Measurements from ENCODE around the gene SLC22A12.

- TF ChIP-seq, protein P1, sequence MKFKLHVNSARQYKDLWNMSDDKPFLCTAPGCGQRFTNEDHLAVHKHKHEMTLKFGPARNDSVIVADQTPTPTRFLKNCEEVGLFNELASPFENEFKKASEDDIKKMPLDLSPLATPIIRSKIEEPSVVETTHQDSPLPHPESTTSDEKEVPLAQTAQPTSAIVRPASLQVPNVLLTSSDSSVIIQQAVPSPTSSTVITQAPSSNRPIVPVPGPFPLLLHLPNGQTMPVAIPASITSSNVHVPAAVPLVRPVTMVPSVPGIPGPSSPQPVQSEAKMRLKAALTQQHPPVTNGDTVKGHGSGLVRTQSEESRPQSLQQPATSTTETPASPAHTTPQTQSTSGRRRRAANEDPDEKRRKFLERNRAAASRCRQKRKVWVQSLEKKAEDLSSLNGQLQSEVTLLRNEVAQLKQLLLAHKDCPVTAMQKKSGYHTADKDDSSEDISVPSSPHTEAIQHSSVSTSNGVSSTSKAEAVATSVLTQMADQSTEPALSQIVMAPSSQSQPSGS (IDR thresholded peaks at IDR 0.05; ENCODE audit: low read length): no peak
- TF ChIP-seq EZH2 (IDR thresholded peaks at IDR 0.05; ENCODE audit: low read depth, low read length, severe bottlenecking): no peak
- TF ChIP-seq USF2 (IDR thresholded peaks at IDR 0.05; ENCODE audit: low read length): no peak
- TF ChIP-seq, protein P2, sequence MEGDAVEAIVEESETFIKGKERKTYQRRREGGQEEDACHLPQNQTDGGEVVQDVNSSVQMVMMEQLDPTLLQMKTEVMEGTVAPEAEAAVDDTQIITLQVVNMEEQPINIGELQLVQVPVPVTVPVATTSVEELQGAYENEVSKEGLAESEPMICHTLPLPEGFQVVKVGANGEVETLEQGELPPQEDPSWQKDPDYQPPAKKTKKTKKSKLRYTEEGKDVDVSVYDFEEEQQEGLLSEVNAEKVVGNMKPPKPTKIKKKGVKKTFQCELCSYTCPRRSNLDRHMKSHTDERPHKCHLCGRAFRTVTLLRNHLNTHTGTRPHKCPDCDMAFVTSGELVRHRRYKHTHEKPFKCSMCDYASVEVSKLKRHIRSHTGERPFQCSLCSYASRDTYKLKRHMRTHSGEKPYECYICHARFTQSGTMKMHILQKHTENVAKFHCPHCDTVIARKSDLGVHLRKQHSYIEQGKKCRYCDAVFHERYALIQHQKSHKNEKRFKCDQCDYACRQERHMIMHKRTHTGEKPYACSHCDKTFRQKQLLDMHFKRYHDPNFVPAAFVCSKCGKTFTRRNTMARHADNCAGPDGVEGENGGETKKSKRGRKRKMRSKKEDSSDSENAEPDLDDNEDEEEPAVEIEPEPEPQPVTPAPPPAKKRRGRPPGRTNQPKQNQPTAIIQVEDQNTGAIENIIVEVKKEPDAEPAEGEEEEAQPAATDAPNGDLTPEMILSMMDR (IDR thresholded peaks at IDR 0.05; ENCODE audit: control extremely low read depth in 1 of 3, insufficient read depth in 1 of 3, low read depth in 1 of 3, low read length in 3 of 3): no peak
- no peak for TF ChIP-seq EP300 (IDR thresholded peaks at IDR 0.05; ENCODE audit: borderline replicate concordance in 1 of 2, low read depth in 2 of 2, low read length in 2 of 2)
- no peak for TF ChIP-seq HDAC2 (IDR thresholded peaks at IDR 0.05; ENCODE audit: borderline replicate concordance in 1 of 2, low read depth in 2 of 2, low read length in 2 of 2)
- TF ChIP-seq POLR2AphosphoS5 (IDR thresholded peaks at IDR 0.05; ENCODE audit: low read depth, low read length): no peak
- no peak for TF ChIP-seq TAF1 (IDR thresholded peaks at IDR 0.05; ENCODE audit: low read depth, low read length)
- no peak for TF ChIP-seq RAD21 (IDR thresholded peaks at IDR 0.05 in 1 of 2, conservative IDR thresholded peaks at IDR 0.05 in 1 of 2; ENCODE audit: low read depth in 2 of 2, low read length in 2 of 2)
- TF ChIP-seq ZNF274 (IDR thresholded peaks at IDR 0.05; ENCODE audit: borderline replicate concordance, extremely low read depth, low read length): no peak
- no peak for TF ChIP-seq POLR2A (IDR thresholded peaks at IDR 0.05; ENCODE audit: control extremely low read depth in 1 of 2, low read depth in 2 of 2, low read length in 2 of 2)
- no peak for TF ChIP-seq RNF2 (IDR thresholded peaks at IDR 0.05; ENCODE audit: borderline replicate concordance, low read depth, low read length, missing control alignments, poor library complexity, severe bottlenecking)
Observed at GRCh38 chr11:64581057-64581523, 9.9 kb upstream of the SLC22A12 start.

Data from H1 (cell line).